ENCODE results near the gene TNIK. TPM values are rescaled to one million over a fixed set of nuclear protein-coding genes. Genes with fewer than 3 reads are reported as not detected.

The TNIK gene
- total and polyA plus RNA-seq, 10 donors = 0.85 to 34.5 (median 14.1) TPM

DNA sequence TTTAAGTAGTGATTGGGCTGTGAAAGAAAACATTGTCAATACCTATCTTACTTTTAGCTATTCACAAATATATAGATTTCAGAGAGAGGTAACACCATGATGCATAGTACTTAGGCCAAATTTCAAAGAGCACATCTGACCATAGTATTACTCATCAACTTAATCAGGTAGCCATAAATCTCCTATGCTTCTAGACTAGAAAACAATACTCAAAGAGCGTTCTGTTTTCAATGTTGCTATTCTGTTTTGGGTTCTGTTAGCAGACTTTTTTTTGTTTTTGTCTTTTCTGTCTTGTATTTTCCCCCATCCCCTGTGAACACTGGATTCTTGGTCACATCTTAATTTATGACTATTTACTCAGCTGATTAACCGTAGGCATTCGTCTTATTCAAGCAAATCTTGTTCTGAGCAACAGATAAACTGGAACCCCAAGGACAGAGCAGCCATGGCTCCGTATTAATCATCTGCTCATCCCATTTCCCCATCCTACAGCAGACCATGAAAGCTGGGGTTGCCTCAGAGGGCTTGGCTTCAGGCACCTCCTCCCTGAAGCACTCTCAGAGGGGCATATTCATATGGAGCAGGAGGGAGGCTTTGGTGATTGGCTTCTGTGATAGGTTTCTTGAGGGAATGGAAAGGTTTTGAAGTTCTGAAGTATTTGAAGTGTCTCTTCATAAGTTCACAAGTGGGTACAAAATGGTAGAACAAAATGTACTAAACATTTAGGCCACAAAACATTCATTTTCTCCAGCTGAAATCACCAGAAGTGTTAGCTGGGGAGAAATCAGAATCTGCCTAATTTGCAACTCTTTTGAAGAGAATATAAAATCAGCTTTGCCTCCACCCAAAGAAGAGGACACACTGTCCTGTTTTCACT is 105.3 kb downstream of the TNIK start:
- DNase-seq = no peak
- WGBS, 5 donors = 87 to 93% (median 91%) methylated on average over 4 of the region's 4 CpGs
- H3K27ac ChIP-seq = no peak overlapping the region
- H3K4me3 ChIP-seq = no peak overlapping the region
- no peaks in the 10 kb centered on the region for H3K36me3 ChIP-seq
- H3K9me3 ChIP-seq = no peaks in the 10 kb centered on the region
- no peaks in the 10 kb centered on the region for H3K27me3 ChIP-seq (replicated peaks in 1 of 7)
- H3K4me1 ChIP-seq = no peaks in the 10 kb centered on the region
- TF ChIP-seq, protein P1, sequence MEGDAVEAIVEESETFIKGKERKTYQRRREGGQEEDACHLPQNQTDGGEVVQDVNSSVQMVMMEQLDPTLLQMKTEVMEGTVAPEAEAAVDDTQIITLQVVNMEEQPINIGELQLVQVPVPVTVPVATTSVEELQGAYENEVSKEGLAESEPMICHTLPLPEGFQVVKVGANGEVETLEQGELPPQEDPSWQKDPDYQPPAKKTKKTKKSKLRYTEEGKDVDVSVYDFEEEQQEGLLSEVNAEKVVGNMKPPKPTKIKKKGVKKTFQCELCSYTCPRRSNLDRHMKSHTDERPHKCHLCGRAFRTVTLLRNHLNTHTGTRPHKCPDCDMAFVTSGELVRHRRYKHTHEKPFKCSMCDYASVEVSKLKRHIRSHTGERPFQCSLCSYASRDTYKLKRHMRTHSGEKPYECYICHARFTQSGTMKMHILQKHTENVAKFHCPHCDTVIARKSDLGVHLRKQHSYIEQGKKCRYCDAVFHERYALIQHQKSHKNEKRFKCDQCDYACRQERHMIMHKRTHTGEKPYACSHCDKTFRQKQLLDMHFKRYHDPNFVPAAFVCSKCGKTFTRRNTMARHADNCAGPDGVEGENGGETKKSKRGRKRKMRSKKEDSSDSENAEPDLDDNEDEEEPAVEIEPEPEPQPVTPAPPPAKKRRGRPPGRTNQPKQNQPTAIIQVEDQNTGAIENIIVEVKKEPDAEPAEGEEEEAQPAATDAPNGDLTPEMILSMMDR (IDR thresholded peaks at IDR 0.05 in 8 of 11, conservative IDR thresholded peaks at IDR 0.05 in 3 of 11) = no peak
- no peak for TF ChIP-seq POLR2A (IDR thresholded peaks at IDR 0.05)
- no peak for TF ChIP-seq POLR2AphosphoS5 (IDR thresholded peaks at IDR 0.05)
- intact Hi-C loops (cut with DNase I; ENCODE audit: low total_unique reads) = no loop called here

- no peak overlapping the region for H3K27ac ChIP-seq
Observed at GRCh38 chr3:171354049-171354705, 106.0 kb downstream of the TNIK start.

DNA sequence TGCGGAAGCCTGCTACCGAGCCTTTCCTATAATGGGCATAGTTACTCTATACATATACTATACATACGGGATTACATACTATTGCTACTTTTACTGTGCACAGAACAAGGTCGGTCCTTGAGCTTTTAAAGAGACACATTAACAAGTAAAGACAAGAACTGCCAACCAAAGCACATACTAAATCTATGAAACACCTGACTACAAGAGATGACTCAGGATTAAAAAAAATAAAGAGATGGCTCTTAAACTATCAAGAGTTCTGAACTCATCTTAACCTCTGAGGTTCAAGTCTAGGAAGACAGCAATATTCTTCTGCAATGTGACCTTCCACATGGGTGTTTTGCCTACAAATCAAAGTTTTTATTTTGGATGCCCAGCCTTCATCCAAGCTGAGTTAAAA is 106.8 kb downstream of the TNIK start:
- intact Hi-C loops (cut with DNase I; ENCODE audit: low total_unique reads) = no loop called here
- 86 to 96% (median 95%) methylated on average over 4 of the region's 4 CpGs for WGBS, 5 donors

More at GRCh38 chr3:171354049-171354705, 106.0 kb downstream of the TNIK start:
- no peak overlapping the region for H3K4me3 ChIP-seq
- TF ChIP-seq POLR2AphosphoS5 (IDR thresholded peaks at IDR 0.05) (no peak), POLR2A (IDR thresholded peaks at IDR 0.05) (no peak)
- TF ChIP-seq, protein P1 (IDR thresholded peaks at IDR 0.05 in 8 of 11, conservative IDR thresholded peaks at IDR 0.05 in 3 of 11) = no peak
- no peaks in the 10 kb centered on the region for H3K36me3 ChIP-seq
- WGBS, 5 donors = 85 to 94% (median 90%) methylated on average over 5 of the region's 5 CpGs
- H3K4me1 ChIP-seq = no peaks in the 10 kb centered on the region
- H3K9me3 ChIP-seq = no peaks in the 10 kb centered on the region
- DNase-seq = no peak
- intact Hi-C loops (cut with DNase I; ENCODE audit: low total_unique reads) = no loop called here
- H3K27me3 ChIP-seq (replicated peaks in 1 of 7) = no peaks in the 10 kb centered on the region

More for the DNA sequence above, 106.8 kb downstream of the TNIK start:
- Histone ChIP-seq H3K9me3 (no peaks in the 10 kb centered on the region), H3K27me3 (replicated peaks in 1 of 7) (no peaks in the 10 kb centered on the region), H3K4me3 (no peak overlapping the region), H3K4me1 (no peaks in the 10 kb centered on the region), H3K36me3 (no peaks in the 10 kb centered on the region), H3K27ac (no peak overlapping the region)
- DNase-seq = no peak
- TF ChIP-seq, protein P1 (IDR thresholded peaks at IDR 0.05 in 8 of 11, conservative IDR thresholded peaks at IDR 0.05 in 3 of 11) = no peak
